HCT116 (cell line): ENCODE data around the gene FUT9.

Experiments used
- CTCF ChIP-seq, 3 experiments: fragments of 200-600 bp in 1 of 3; sonication (generic) in 1 of 3; IDR thresholded peaks in 2 of 3; conservative IDR thresholded peaks in 1 of 3; 2 replicates each; pipeline ENCODE4 v1.5.1; 2012 to 2017; ENCODE audit warnings: low read depth in 2 of 3, low read length in 2 of 3, antibody characterized with exemption in 1 of 3, borderline replicate concordance in 1 of 3, control low read depth in 1 of 3, mild to moderate bottlenecking in 1 of 3, mixed read lengths in 1 of 3, mixed run types in 1 of 3, moderate library complexity in 1 of 3; ENCODE audit not compliant: insufficient read depth in 1 of 3
- POLR2AphosphoS5 ChIP-seq: IDR thresholded peaks from 2 replicates; pipeline ENCODE4 v1.6.1; 2011; ENCODE audit warnings: mild to moderate bottlenecking, low read depth, low read length, moderate library complexity
- ZBTB33 ChIP-seq: IDR thresholded peaks from 2 replicates; pipeline ENCODE4 v1.6.1; 2011; ENCODE audit warnings: mild to moderate bottlenecking, low read length, moderate library complexity; ENCODE audit not compliant: insufficient replicate concordance; ENCODE audit errors: extremely low read depth

- TF ChIP-seq ZBTB33 (no peak), POLR2AphosphoS5 (no peak), CTCF (IDR thresholded peaks at IDR 0.05 in 2 of 3, conservative IDR thresholded peaks at IDR 0.05 in 1 of 3; ENCODE audit: borderline replicate concordance in 1 of 3, insufficient read depth in 1 of 3, low read depth in 2 of 3, low read length in 2 of 3) (no peak)
These were observed 218.7 kb downstream of the FUT9 start for GRCh38 chr6:96234444-96234843.
